ENCODE data around the gene HIGD1B.
"Not testable (repeated sequence)": the region's sequence is repeated elsewhere in the genome, so short reads cannot be mapped to it uniquely, and the experiment has no call there.

The HIGD1B gene

DNA sequence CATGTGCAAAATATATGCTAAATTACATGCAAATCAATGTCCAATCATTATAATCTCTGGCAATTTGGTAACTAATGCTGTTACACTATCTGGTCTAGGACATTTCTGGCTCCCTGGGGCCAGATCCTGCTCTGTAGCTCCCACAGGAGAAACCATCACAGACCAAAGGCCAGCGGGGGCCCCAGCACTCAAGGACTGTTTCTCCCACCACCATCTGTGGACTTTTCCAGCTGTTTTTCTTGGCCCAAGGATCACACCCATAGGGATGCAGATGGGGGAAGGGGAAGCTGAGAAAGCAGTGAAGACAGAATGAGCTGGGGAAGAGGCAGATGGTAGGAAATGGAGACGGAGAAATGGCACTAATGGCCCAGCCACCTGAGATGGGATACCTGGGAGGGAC, at the start of gene HIGD1B:
Gene HIGD1B, plus strand, starts transcription at position 298 of the 400 bp plus-strand sequence. CDS start 270 bp downstream, outside the sequence.
- no peak for DNase-seq (ENCODE audit: low read depth)
- TF ChIP-seq, protein P1, sequence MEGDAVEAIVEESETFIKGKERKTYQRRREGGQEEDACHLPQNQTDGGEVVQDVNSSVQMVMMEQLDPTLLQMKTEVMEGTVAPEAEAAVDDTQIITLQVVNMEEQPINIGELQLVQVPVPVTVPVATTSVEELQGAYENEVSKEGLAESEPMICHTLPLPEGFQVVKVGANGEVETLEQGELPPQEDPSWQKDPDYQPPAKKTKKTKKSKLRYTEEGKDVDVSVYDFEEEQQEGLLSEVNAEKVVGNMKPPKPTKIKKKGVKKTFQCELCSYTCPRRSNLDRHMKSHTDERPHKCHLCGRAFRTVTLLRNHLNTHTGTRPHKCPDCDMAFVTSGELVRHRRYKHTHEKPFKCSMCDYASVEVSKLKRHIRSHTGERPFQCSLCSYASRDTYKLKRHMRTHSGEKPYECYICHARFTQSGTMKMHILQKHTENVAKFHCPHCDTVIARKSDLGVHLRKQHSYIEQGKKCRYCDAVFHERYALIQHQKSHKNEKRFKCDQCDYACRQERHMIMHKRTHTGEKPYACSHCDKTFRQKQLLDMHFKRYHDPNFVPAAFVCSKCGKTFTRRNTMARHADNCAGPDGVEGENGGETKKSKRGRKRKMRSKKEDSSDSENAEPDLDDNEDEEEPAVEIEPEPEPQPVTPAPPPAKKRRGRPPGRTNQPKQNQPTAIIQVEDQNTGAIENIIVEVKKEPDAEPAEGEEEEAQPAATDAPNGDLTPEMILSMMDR (conservative IDR thresholded peaks at IDR 0.05; ENCODE audit: low read depth, low read length): no peak
- H3K4me3 ChIP-seq (ENCODE audit: low read length): no peak within 1 kb of the TSS

DNA sequence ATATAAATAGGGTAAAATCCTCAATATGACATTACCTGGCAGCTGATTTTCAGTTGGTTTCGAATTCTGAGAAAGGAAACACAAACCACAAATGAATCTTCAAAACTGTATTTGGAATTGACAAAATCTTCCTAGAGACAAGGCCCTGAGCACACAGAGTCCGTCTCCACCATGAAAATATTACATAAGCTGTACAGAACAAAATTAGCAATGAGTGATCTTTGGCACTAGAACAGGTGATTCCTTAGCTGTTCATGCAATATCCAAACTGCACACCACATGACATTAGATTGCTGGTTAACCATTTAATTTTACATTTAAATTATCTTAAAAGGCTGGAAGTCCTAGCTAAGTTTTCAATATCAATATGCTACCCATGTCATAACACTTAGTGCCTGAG, 49.3 kb upstream of the HIGD1B start:
- no peak overlapping the region for H3K4me3 ChIP-seq (ENCODE audit: low read length)
- TF ChIP-seq, protein P1 (conservative IDR thresholded peaks at IDR 0.05; ENCODE audit: low read depth, low read length): no peak
- no peak for DNase-seq (ENCODE audit: low read depth)

DNA sequence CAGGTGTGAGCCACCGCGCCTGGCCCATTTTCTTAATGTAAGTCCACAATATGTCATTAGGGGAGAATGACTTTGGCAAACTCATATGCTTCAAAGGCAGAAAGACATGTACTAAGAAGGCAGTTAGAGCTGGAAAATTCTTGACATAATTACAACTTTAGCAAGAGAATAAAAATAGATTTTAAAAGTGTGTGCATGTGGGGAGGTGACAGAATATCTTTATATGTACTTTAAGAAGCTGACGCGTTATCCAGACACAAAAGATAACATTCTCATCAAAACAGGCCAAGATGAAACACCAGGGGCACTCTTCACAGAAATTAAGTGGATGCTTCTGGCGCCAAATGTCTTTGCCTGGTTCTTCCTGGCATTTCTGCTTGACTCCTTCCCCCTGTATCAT, 45.8 kb upstream of the HIGD1B start:
- DNase-seq (ENCODE audit: low read depth): no peak
- TF ChIP-seq, protein P1 (conservative IDR thresholded peaks at IDR 0.05; ENCODE audit: low read depth, low read length): no peak
- no peak overlapping the region for H3K4me3 ChIP-seq (ENCODE audit: low read length)

DNA sequence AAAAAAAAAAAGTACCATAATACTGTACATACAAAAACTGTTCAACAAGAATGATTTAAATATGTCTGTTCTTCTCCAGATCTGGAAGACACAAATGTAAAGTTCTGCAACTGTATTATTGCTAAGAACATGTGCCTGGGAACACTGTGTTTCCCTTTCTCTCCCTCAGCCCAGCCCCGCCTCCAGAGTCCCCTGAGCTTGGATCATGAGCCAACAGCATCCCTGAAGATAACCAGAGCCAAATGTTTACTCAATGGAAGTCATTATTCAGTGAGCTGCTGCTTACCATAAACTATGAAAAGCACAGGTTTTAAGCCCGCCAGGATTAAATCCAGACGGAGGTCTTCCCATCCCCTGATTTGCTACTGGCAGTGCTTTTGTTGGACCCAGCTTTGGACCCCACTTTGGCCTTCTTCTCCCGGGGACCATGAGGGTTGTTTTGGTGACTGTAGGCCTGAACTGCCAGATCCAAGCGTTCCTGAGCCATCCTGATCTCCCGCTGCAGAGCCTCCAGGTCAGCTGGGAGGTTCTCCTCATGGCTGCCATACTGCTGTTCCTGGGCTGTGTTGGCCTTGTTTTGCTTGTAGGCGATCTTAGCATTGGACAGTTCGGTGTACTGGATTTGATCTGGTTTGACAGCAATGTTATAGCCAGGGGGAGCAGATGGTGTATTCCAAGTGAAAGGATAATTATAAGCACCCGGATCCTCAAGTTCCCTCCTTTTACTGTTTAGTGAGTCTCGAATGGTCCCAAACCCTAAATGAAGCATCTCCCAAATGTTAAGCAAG, 43.2 kb upstream of the HIGD1B start:
- DNase-seq (ENCODE audit: low read depth): no peak
- TF ChIP-seq, protein P1 (conservative IDR thresholded peaks at IDR 0.05; ENCODE audit: low read depth, low read length): no peak
- H3K4me3 ChIP-seq (ENCODE audit: low read length): no peak overlapping the region

DNA sequence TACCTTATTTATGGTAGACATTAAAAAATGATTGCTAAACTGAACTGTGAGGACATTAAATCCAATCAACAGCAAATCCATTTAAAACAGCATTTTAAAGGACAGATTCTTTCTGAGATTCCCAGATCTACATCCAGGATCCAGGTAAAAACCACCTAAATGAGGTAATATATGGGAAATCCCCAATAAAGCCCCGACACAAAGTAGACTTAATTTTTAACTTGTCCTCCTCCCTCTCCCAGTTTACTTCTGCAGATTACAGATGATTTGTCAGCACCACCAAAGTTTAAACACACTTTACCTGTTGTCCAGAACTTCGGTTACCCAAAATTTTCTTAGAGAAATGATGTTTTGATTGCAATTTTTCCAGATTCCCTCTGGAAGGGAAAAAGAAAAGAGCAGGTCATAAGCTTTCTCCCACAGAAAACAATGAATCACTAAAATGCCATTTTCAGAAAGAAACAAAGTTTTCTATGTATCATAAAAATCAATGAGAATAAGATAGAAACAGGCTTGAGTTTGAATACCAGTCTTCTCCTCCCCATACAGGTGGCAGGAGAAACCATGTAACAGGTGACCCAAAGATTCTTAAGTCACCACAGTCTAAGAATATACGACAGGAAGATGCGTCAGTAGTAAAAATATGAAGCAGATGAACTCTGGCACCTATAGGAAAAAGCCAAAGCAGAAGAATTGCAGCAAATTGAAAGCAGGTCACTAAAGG, 40.4 kb upstream of the HIGD1B start:
- TF ChIP-seq, protein P1 (conservative IDR thresholded peaks at IDR 0.05; ENCODE audit: low read depth, low read length): no peak
- DNase-seq (ENCODE audit: low read depth): no peak

DNA sequence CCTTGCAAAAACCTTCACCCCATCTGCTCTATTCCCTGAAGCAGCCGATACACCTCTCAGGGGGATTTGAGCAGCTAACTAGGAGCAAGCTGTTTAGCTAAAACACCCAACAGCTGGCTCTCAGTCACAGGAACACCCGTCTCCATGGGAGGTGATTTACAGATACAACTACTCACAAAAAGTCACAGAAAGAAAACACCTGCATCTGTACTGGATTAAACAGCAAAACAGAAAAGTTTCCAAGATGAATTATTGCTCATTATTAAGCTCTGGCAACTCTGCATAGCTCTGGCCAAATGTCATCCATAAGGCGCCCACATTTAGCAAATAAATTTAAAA, 39.9 kb upstream of the HIGD1B start:
- TF ChIP-seq, protein P1 (conservative IDR thresholded peaks at IDR 0.05; ENCODE audit: low read depth, low read length): no peak
- DNase-seq (ENCODE audit: low read depth): no peak
- H3K4me3 ChIP-seq (ENCODE audit: low read length): no peak overlapping the region

More for the DNA sequence above, 40.4 kb upstream of the HIGD1B start:
- H3K4me3 ChIP-seq (ENCODE audit: low read length): no peak overlapping the region

DNA sequence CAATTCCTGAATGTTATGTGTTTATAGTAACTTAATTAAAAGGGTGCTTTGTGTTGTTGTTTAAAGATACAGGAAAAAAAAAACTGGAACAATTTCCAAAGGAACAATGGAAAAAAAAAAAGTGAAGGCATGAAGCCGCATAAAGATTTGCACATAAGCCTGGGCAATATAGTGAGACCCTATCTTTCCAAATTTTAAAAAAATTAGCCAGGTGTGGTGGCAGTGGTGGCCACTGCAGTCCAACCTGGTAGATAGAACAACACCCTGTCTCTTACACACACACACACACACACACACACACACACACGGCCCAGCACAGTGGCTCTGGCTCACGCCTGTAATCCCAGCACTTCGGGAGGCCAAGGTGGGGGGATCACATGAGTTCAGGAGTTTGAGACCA, 39.5 kb upstream of the HIGD1B start:
- TF ChIP-seq, protein P1 (conservative IDR thresholded peaks at IDR 0.05; ENCODE audit: low read depth, low read length): no peak
- DNase-seq (ENCODE audit: low read depth): no peak
- no peak overlapping the region for H3K4me3 ChIP-seq (ENCODE audit: low read length)

DNA sequence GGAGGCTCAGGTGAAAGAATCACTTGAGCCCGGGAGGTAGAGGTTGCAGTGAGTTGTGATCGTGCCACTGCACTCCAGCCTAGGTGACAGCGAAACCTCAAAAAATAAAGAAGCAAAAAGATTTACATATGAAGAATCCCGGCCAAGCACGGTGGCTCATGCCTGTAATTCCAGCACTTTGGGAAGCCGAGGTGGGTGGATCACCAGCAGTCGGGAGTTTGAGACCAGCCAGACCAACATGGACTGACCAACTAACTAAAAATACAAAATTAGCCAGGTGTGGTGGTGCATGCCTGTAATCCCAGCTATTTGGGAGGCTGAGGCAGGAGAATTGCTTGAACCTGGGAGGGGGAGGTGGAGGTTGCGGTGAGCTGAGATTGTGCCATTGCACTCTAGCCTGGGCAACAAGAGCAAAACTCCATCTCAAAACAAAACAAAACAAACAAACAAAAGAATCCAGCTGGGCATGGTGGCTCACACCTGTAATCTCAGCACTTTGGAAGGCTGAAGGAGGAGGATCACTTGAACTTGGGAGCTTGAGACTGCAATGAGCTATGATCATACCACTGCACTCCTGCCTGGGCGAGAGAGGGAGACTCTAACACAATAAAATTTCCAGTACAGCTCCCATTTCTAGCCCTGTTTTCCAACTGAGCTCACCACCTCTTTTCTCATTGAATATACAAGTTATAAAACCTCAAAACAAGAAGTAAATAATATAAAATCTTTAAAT, 38.9 kb upstream of the HIGD1B start:
- not testable (repeated sequence) for DNase-seq (ENCODE audit: low read depth); H3K4me3 ChIP-seq (ENCODE audit: low read length)
